ENCODE results near the gene CCBE1.
"Not testable (repeated sequence)": the region's sequence is repeated elsewhere in the genome, so short reads cannot be mapped to it uniquely, and the experiment has no call there.

CCBE1 gene

GRCh38 chr18:59650266-59650820 is 46.9 kb downstream of the CCBE1 start:
- DNase-seq = no peak

GRCh38 chr18:59649591-59649990 is 47.6 kb downstream of the CCBE1 start:
- DNase-seq = no peak

GRCh38 chr18:59648469-59648868 is 48.8 kb downstream of the CCBE1 start:
- DNase-seq = not testable (repeated sequence)

- no peak for DNase-seq
These were observed 50.3 kb downstream of the CCBE1 start for GRCh38 chr18:59646963-59647307.

GRCh38 chr18:59646228-59646962 is 50.8 kb downstream of the CCBE1 start:
- DNase-seq = no peak

- DNase-seq = no peak
These were observed 53.5 kb downstream of the CCBE1 start for GRCh38 chr18:59643740-59644139.

- DNase-seq = no peak
These were observed 56.5 kb downstream of the CCBE1 start for GRCh38 chr18:59640721-59641120.

GRCh38 chr18:59639821-59640220 is 57.4 kb downstream of the CCBE1 start:
- no peak for DNase-seq

GRCh38 chr18:59639136-59639535 is 58.1 kb downstream of the CCBE1 start:
- DNase-seq = no peak

GRCh38 chr18:59633961-59634485 is 63.2 kb downstream of the CCBE1 start:
- DNase-seq = no peak

GRCh38 chr18:59633317-59633716 is 63.9 kb downstream of the CCBE1 start:
- DNase-seq = no peak

GRCh38 chr18:59631583-59632181 is 65.5 kb downstream of the CCBE1 start:
- peak in 2 of 3 donors; percentile 5 to 8 for DNase-seq

GRCh38 chr18:59629894-59630293 is 67.3 kb downstream of the CCBE1 start:
- no peak for DNase-seq

- no peak for DNase-seq
These were observed 68.2 kb downstream of the CCBE1 start for GRCh38 chr18:59628995-59629394.

- no peak for DNase-seq
These were observed 69.8 kb downstream of the CCBE1 start for GRCh38 chr18:59627414-59627813.

GRCh38 chr18:59624369-59624765 is 72.9 kb downstream of the CCBE1 start:
- DNase-seq = no peak

GRCh38 chr18:59623456-59624368 is 73.5 kb downstream of the CCBE1 start:
- no peak for DNase-seq

- no peak for DNase-seq
These were observed 76.2 kb downstream of the CCBE1 start for GRCh38 chr18:59621027-59621426.

GRCh38 chr18:59620381-59620780 is 76.8 kb downstream of the CCBE1 start:
- DNase-seq = no peak

- DNase-seq = no peak
These were observed 77.4 kb downstream of the CCBE1 start for GRCh38 chr18:59619816-59620215.

- DNase-seq = no peak
These were observed 79.7 kb downstream of the CCBE1 start for GRCh38 chr18:59617468-59617932.

- no peak for DNase-seq
These were observed 80.7 kb downstream of the CCBE1 start for GRCh38 chr18:59616501-59616900.

GRCh38 chr18:59613903-59614302 is 83.3 kb downstream of the CCBE1 start:
- DNase-seq = no peak

Measured in suppressor macrophage treated with lipopolysaccharide for 1 hour (primary cell).